Tibial nerve (tissue), 4 donors: ENCODE data around the gene CACNG7. TPM values are rescaled to one million over a fixed set of nuclear protein-coding genes. Genes with fewer than 3 reads are reported as not detected.

Source experiments
- DNase-seq, 2 donors: peaks; one replicate each; pipeline ENCODE4 v3.0.0-alpha.2; 2019; ENCODE audit warnings: low spot score in 2 of 2
- H3K27ac ChIP-seq, 4 donors: fragments of 200-600 bp; sonication (generic) in 3 of 4; one replicate each; pipeline ENCODE4 v1.5.1; 2017 to 2019; ENCODE audit warnings: mild to moderate bottlenecking in 1 of 4
- H3K27me3 ChIP-seq, 2 donors: fragments of 200-600 bp; sonication (generic) in 1 of 2; one replicate each; pipeline versions ENCODE4 v1.5.1 to v1.6.0; 2017 to 2019
- H3K36me3 ChIP-seq, 3 donors: fragments of 200-600 bp; sonication (generic); one replicate each; pipeline ENCODE4 v1.5.1; 2018 to 2019
- H3K4me1 ChIP-seq, 4 donors: fragments of 200-600 bp; sonication (generic) in 3 of 4; one replicate each; pipeline ENCODE4 v1.5.1; 2017 to 2019
- H3K4me3 ChIP-seq, 4 donors: fragments of 200-600 bp; sonication (generic) in 3 of 4; one replicate each; pipeline ENCODE4 v1.5.1; 2017 to 2019; ENCODE audit warnings: mild to moderate bottlenecking in 1 of 4, moderate library complexity in 1 of 4
- H3K9me3 ChIP-seq, 4 donors: fragments of 200-600 bp; sonication (generic) in 3 of 4; one replicate each; pipeline ENCODE4 v1.5.1; 2017 to 2019
- CTCF ChIP-seq, 5 experiments: fragments of 200-600 bp in 3 of 5; fragments of 450-650 bp in 2 of 5; sonication (generic) in 3 of 5; IDR thresholded peaks; one replicate each; pipeline ENCODE4 v1.5.1; 2016 to 2019; ENCODE audit warnings: antibody characterized with exemption in 5 of 5, mild to moderate bottlenecking in 3 of 5, moderate library complexity in 2 of 5
- EP300 ChIP-seq, 2 donors: sonication (generic); formaldehyde crosslinking; IDR thresholded peaks; one replicate each; pipeline ENCODE4 v1.6.1; 2017; ENCODE audit warnings: antibody characterized with exemption in 2 of 2, mild to moderate bottlenecking in 1 of 2
- POLR2A ChIP-seq, 2 donors: fragments of 450-650 bp; IDR thresholded peaks; one replicate each; pipeline ENCODE4 v1.6.1; 2017; ENCODE audit warnings: antibody characterized with exemption in 2 of 2, mild to moderate bottlenecking in 2 of 2, moderate library complexity in 2 of 2
- WGBS, 2 donors: methylation state at CpG; one replicate each; pipeline ENCODE4 v1.1.5; 2018; 5-methylcytosine and 5-hydroxymethylcytosine counted together
- total RNA-seq, 4 donors: library from RNA; depleted of rRNA; stranded (reverse); fragments of >200 nt; gene quantifications; one replicate each; pipeline ENCODE4 v1.1.0, GENCODE V29; 2016

Gene CACNG7
- total RNA-seq, 4 donors from 2014 or later: not detected

GRCh38 chr19:53906211-53907192, 2.6 kb upstream of the CACNG7 start:
- Histone ChIP-seq H3K4me1 (peaks cover 0 to 34% (median 4%) of the 10 kb centered on the region in 4 donors), H3K27me3 (peaks cover 0 to 63% of the 10 kb centered on the region in 2 donors), H3K27ac (no peak overlapping the region), H3K9me3 (no peaks in the 10 kb centered on the region), H3K4me3 (no peak overlapping the region), H3K36me3 (no peaks in the 10 kb centered on the region)
- DNase-seq: peak in 1 of 2 donors; percentile 24
- TF ChIP-seq POLR2A (IDR thresholded peaks at IDR 0.05) (no peak), CTCF (IDR thresholded peaks at IDR 0.05) (peak; percentile 61 to 79 (median 68))
- WGBS, 2 donors: 12 to 14% methylated on average over 48 of the region's 48 CpGs

- 26 to 31% methylated on average over 14 of the region's 14 CpGs for WGBS, 2 donors
Observed at GRCh38 chr19:53907193-53907581, 1.9 kb upstream of the CACNG7 start.

DNA sequence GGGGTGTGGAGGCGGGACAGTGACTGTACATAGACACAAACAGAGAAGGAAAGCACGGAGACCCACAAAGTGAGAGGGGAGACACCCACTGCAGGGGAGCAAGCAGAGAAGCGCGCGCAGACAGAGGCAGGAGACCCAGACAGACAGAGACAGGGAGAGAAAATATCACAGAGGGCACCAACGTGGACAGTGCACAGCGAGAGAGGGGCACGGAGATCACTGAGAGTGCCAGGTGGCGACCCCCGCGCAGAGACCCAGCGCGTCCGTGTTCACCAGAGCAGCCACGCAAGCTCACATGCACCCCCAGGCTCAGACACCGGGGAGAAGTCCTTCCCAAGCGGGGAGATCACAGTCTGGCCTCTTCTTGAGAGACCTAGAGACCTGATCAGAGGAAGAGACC, 1.4 kb upstream of the CACNG7 start:
- TF ChIP-seq POLR2A (IDR thresholded peaks at IDR 0.05): no peak
- TF ChIP-seq EP300 (IDR thresholded peaks at IDR 0.05): no peak
- no peak for TF ChIP-seq CTCF (IDR thresholded peaks at IDR 0.05)
- WGBS, 2 donors: 14 to 16% methylated on average over 17 of the region's 17 CpGs
- no peaks in the 10 kb centered on the region for H3K9me3 ChIP-seq
- no peak overlapping the region for H3K4me3 ChIP-seq
- peaks cover 0 to 34% (median 4%) of the 10 kb centered on the region in 4 donors for H3K4me1 ChIP-seq
- H3K27me3 ChIP-seq: peaks cover 0 to 75% of the 10 kb centered on the region in 2 donors
- no peak overlapping the region for H3K27ac ChIP-seq
- DNase-seq: no peak
- no peaks in the 10 kb centered on the region for H3K36me3 ChIP-seq

More at GRCh38 chr19:53907193-53907581, 1.9 kb upstream of the CACNG7 start:
- no peak for TF ChIP-seq POLR2A (IDR thresholded peaks at IDR 0.05)
- TF ChIP-seq EP300 (IDR thresholded peaks at IDR 0.05): no peak
- no peak for TF ChIP-seq CTCF (IDR thresholded peaks at IDR 0.05)
- no peaks in the 10 kb centered on the region for H3K9me3 ChIP-seq
- no peak overlapping the region for H3K4me3 ChIP-seq
- peaks cover 0 to 70% of the 10 kb centered on the region in 2 donors for H3K27me3 ChIP-seq
- no peak for DNase-seq
- peaks cover 0 to 34% (median 4%) of the 10 kb centered on the region in 4 donors for H3K4me1 ChIP-seq
- no peaks in the 10 kb centered on the region for H3K36me3 ChIP-seq
- H3K27ac ChIP-seq: no peak overlapping the region

DNA sequence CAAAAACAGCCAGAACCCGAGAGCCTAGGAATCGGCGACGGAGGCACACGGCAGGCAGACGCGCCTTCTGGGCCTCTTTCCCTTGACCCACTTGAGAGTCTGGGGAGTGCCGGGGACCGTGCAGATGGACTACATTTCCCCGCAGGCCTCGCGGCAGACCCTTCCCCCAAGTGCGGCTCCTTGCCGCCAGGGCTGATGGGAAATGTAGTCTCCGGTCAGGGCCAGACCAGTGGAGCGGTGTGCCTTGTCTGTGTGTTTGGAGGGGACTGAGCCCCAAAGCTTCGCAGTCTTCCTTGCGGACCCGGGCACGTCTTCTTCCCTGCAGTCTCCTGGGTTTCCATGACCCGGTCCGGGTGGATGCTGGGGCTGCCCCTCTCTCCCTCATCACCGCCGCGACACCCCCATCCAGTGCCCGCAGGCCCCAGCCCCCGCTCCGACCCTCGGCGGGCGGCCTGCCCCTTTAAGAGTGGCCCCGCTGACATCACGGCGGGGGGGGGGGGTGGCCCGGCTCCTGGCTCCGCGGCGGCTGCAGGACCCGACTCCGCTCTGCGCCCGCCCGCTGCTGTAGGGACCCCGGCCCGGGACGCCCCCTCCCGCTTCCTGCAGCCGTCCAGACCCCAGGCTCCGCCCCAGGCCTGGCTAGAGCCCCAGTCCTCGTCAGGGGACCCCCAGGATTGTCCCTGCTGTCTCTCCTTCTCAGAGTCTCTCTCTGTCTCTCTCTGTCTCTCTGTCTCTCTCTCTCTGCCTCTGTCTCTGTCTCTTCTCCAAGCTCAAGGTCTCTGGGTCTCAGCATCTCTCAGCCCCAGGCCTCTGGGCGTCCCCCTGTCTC, 758 bp upstream of the CACNG7 start:
- H3K4me3 ChIP-seq: no peak overlapping the region
- H3K27ac ChIP-seq: no peak overlapping the region
- no peaks in the 10 kb centered on the region for H3K36me3 ChIP-seq
- peaks cover 0 to 82% of the 10 kb centered on the region in 2 donors for H3K27me3 ChIP-seq
- no peak for DNase-seq
- 2 to 3% methylated on average over 35 to 39 of the region's 51 CpGs for WGBS, 2 donors
- no peaks in the 10 kb centered on the region for H3K9me3 ChIP-seq
- peaks cover 0 to 34% (median 4%) of the 10 kb centered on the region in 4 donors for H3K4me1 ChIP-seq
- no peak for TF ChIP-seq POLR2A (IDR thresholded peaks at IDR 0.05)
- no peak for TF ChIP-seq CTCF (IDR thresholded peaks at IDR 0.05)
- no peak for TF ChIP-seq EP300 (IDR thresholded peaks at IDR 0.05)
